ENCODE results near the gene GMDS.

The GMDS gene

DNA sequence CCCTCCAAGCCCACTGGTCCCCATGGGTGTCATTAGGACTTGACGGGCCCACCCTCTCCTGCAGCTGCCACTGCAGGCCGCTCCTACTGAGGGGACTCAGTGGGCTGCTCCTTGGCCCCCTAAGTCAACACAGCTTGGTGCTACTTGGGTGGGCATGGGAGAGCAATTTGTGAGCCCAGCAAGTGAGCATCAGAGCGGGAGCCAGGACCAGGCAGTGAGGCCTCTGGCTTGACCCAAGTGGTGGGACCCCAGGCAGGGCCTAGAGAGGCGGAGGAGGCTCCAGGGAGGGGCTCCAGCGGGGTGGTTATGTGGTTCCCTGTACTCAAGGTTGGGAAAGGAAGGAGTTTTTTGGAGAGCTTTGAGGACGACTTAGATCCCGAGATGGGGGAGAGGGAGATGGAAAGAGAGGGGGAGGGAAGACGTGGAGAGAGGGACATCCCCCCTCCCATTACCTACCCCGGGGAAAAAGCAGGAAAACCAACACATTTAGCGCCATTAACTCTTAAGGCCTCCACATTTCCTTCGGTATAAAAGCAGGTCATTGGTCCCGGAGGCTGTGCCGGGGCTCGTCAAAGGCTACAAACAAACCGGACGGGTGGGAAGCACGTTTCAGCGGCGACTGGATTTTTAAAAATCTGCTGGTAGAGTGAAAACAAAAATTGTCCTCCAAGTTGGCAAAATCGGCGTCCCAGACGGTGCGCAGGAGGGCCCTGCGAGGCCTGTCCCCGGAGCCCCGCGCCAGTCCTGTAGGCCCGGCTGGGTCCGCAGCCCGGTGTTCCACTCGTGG, 626.9 kb downstream of the GMDS start:
- no peak for DNase-seq

- DNase-seq = no peak
Measured at GRCh38 chr6:1617466-1618310, 627.7 kb downstream of the GMDS start.

DNA sequence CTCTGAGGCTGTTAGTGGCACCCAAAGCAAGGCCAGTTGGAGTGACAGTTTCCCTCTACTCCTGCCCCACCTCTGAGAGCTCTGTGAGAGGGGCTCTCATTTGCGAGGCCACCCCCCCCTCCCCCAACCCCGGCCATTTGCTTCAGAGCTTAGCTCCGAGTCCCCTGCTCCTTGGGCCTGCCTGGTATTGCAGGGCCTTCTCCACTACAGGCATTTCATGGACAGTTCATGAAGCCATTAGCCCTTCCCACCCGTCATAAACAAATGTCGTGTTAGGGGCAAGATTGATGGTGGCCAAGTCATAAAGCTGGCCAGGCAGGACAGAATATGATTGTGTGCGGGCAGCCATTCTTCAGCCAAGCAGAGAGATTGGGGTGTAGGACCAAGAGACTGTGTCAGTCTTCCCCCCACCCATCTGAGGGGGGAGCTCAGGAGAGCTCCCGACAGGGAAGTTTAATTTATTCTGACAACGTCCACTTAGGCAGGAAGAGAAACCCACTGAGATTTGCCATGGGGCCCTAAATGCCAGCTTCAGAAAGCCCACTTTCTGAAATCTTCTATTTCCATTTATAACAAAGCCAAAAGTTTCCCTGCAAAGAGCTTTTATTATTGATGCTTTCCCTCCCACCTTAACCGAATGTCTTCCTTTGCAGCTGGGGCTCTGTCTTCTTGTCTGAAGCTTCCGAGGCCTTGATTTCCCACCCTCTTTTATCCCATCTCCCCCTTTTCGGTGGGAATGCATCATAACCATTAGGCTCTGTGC, 628.5 kb downstream of the GMDS start:
- DNase-seq = no peak

GRCh38 chr6:1615853-1616420, 629.5 kb downstream of the GMDS start:
- no peak for DNase-seq

GRCh38 chr6:1615151-1615852, 630.1 kb downstream of the GMDS start:
- DNase-seq = no peak

DNA sequence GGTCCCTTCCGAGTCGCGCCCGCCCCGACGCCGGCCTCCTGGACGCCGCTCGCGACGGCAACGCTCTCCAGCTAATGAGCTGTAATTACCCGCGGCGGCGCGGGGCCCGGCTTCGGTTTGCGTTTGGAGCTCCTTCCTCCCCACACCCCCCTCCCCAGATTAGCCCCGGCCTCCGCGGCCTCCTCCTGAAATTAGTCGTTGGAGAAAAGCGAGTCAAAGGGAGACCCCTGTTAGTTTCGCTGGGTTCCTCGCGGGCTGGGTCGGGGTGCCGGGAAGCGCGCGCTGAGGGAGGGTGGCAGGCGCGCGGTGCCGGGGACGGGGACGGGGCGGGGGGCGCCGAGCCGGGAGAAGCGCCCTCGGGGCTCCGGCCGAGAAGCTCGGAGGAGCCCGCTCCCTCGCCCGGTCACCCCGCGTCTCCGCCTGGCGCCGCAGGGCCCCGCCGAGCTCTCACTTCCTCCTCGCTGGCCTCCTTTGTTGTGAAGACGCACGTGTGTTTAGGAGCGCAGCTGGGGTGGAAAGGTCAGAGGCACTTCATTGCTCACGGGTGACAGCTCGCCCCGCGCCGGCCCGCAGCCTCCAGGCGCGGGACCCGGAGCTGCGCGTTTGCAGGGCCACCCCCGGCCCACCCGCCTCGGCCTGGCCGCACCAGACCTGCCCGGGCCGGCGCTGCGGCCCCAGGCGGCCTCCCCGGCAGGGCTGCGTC, 630.8 kb downstream of the GMDS start:
- no peak for DNase-seq

DNA sequence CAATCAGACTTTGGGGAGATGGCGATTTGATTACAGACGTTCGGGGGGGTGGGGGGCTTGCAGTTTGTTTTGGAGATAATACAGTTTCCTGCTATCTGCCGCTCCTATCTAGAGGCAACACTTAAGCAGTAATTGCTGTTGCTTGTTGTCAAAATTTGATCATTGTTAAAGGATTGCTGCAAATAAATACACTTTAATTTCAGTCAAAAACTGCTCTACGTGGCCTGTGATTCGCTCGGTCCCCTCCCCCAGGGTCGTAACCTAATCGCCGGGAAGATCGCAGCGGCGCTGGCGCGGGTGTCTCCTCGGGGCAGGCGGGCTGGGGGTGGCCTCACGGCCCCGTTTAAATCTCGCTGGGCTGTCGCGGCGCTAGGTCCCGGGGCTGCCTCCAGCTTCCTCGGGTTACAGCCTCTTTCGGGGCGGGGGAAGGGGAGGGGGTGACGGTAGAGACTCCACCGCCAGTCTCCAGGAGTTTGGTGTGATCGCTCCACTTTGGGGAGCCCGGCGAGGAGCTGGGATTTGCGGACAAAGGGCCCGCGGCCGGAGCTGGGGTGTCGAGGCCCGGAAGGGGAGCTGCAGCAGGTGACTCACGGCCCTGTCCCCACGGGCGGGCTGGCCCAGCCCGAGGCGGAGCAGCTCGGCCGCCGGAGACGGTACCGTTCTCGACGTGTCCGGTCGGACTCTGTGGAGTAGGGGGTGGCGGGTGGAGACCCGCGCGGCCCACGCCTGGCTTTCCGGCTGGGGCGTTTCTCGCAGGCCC, 631.5 kb downstream of the GMDS start:
- no peak for DNase-seq

GRCh38 chr6:1613346-1613687, 632.1 kb downstream of the GMDS start:
- no peak for DNase-seq

DNA sequence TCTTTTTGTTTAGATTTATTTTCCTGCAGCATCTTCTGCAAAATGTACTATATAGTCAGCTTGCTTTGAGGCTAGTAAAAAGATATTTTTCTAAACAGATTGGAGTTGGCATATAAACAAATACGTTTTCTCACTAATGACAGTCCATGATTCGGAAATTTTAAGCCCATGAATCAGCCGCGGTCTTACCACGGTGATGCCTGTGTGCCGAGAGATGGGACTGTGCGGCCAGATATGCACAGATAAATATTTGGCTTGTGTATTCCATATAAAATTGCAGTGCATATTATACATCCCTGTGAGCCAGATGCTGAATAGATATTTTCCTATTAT, 632.5 kb downstream of the GMDS start:
- DNase-seq = no peak

DNA sequence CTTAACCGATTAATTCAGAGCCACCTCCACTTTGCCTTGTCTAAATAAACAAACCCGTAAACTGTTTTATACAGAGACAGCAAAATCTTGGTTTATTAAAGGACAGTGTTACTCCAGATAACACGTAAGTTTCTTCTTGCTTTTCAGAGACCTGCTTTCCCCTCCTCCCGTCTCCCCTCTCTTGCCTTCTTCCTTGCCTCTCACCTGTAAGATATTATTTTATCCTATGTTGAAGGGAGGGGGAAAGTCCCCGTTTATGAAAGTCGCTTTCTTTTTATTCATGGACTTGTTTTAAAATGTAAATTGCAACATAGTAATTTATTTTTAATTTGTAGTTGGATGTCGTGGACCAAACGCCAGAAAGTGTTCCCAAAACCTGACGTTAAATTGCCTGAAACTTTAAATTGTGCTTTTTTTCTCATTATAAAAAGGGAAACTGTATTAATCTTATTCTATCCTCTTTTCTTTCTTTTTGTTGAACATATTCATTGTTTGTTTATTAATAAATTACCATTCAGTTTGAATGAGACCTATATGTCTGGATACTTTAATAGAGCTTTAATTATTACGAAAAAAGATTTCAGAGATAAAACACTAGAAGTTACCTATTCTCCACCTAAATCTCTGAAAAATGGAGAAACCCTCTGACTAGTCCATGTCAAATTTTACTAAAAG, 633.0 kb downstream of the GMDS start:
- DNase-seq = no peak

DNA sequence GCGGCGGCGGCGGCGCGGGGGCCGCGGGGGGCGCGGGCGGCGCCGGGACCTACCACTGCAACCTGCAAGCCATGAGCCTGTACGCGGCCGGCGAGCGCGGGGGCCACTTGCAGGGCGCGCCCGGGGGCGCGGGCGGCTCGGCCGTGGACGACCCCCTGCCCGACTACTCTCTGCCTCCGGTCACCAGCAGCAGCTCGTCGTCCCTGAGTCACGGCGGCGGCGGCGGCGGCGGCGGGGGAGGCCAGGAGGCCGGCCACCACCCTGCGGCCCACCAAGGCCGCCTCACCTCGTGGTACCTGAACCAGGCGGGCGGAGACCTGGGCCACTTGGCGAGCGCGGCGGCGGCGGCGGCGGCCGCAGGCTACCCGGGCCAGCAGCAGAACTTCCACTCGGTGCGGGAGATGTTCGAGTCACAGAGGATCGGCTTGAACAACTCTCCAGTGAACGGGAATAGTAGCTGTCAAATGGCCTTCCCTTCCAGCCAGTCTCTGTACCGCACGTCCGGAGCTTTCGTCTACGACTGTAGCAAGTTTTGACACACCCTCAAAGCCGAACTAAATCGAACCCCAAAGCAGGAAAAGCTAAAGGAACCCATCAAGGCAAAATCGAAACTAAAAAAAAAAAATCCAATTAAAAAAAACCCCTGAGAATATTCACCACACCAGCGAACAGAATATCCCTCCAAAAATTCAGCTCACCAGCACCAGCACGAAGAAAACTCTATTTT, 633.7 kb downstream of the GMDS start:
- no peak for DNase-seq

- DNase-seq = no peak
Measured at GRCh38 chr6:1611322-1611571, 634.2 kb downstream of the GMDS start.

DNA sequence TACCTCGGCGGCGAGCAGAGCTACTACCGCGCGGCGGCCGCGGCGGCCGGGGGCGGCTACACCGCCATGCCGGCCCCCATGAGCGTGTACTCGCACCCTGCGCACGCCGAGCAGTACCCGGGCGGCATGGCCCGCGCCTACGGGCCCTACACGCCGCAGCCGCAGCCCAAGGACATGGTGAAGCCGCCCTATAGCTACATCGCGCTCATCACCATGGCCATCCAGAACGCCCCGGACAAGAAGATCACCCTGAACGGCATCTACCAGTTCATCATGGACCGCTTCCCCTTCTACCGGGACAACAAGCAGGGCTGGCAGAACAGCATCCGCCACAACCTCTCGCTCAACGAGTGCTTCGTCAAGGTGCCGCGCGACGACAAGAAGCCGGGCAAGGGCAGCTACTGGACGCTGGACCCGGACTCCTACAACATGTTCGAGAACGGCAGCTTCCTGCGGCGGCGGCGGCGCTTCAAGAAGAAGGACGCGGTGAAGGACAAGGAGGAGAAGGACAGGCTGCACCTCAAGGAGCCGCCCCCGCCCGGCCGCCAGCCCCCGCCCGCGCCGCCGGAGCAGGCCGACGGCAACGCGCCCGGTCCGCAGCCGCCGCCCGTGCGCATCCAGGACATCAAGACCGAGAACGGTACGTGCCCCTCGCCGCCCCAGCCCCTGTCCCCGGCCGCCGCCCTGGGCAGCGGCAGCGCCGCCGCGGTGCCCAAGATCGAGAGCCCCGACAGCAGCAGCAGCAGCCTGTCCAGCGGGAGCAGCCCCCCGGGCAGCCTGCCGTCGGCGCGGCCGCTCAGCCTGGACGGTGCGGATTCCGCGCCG, 634.7 kb downstream of the GMDS start:
- no peak for DNase-seq

DNA sequence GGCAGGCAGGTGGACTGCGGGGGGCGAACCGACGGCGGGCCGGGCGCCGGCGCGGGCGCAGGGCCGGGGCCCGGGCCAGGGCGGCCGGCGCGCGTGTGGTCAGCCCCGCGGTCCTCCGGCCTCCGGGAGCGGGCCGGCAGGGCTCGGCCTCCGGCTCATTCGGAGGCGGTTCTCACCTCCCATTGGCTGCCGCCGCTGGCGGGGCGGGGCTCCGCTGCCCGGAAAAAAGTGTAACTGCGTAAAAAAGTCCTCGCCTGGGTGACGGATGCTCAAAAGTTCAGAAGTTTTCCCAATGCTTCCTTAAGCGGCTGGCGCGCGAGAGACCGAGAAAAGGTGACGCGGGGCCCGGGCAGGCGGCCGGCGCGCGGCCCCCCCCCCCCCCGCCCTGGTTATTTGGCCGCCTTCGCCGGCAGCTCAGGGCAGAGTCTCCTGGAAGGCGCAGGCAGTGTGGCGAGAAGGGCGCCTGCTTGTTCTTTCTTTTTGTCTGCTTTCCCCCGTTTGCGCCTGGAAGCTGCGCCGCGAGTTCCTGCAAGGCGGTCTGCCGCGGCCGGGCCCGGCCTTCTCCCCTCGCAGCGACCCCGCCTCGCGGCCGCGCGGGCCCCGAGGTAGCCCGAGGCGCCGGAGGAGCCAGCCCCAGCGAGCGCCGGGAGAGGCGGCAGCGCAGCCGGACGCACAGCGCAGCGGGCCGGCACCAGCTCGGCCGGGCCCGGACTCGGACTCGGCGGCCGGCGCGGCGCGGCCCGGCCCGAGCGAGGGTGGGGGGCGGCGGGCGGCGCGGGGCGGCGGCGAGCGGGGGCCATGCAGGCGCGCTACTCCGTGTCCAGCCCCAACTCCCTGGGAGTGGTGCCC, 635.5 kb downstream of the GMDS start, which contains the start of gene FOXC1:
Gene FOXC1 (plus strand): TSS at position 268 of the 849 bp plus-strand sequence. CDS start 531 bp downstream, at position 799.
- DNase-seq = no peak

DNA sequence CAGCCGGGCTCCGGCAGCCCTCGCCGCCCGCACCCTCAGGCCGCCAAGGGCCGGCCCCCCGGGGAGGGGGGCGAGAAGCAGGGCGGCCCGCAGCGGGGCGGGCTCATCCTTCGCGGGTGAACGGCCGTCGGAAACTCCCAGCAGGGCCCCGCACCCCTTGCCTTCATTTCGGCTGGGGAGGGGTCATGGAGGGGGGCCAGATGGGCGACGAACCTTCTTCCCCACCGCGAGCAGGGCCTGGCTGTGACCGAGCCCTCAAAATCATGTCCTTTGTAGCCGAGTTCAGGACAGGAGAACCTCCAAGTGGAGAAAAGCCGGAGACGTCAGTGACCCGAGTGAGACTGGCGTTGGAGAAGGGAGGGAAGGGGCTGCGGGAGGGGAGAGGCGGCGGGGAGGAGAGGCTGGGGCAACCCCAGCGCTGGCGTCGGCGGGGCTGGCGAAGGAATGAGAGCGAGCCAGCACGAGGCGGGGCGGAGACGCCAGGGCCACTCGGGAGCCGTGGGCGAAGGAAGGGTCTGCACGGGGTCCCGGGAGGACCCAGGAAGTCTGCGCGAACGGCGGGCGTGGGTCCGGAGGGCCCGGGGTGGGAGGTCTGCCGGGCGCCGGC, 636.3 kb downstream of the GMDS start:
- DNase-seq = no peak

- DNase-seq = no peak
Measured at GRCh38 chr6:1608222-1609040, 637.0 kb downstream of the GMDS start.

All from NCI-H1436 treated with DMSO at 0.1 percent for 48 hours (cell line).